HepG2 (cell line): Measurements from ENCODE around the gene ANKFY1. TPM values are rescaled to one million over a fixed set of nuclear protein-coding genes. Genes with fewer than 3 reads are reported as not detected.

Experiments
- ATAC-seq: fragments of 200-7000 bp; cut with Tn5 transposase; 3 replicates; pipeline ENCODE4 v1.9.1; 2020; ENCODE audit warnings: mild to moderate bottlenecking, moderate library complexity
- BruUV-seq: library from RNA; stranded (reverse); fragments of 400-500 nt; replicated peaks from 2 replicates; lab custom pipeline; 2021; lab: Mats Ljungman, UMichigan
- CTCF ChIA-PET: fragments of 300-600 bp; formaldehyde crosslinking; extraction: SDS; loops from one replicate; lab custom pipeline; 2021; ENCODE audit warnings: low total read pairs, inconsistent platforms, low intra/inter-chr PET ratio; lab: Yijun Ruan, JAX
- POLR2A ChIA-PET: fragments of 350-600 bp; sonication (Branson Sonifier 250); formaldehyde crosslinking; loops from one replicate; lab custom pipeline; 2020; ENCODE audit warnings: antibody characterized with exemption, inconsistent platforms; lab: Yijun Ruan, JAX
- DNase-seq: peaks from one replicate; pipeline ENCODE4 v3.0.0-alpha.2; 2015; ENCODE audit warnings: low spot score
- FAIRE-seq: peaks from 3 replicates; lab custom pipeline; 2011; peaks lifted over from hg19 to GRCh38; lab: Jason Lieb, UNC
- H2AFZ ChIP-seq: one replicate; pipeline ENCODE4 v1.6.1; 2011; ENCODE audit warnings: low read length, inconsistent platforms
- H3K27ac ChIP-seq: fragments of 300-600 bp; 3 replicates; pipeline ENCODE4 v1.8.0; 2011; ENCODE audit warnings: mixed run types, mild to moderate bottlenecking, mixed read lengths, low read length, inconsistent platforms; ENCODE audit not compliant: insufficient read depth; ENCODE audit errors: extremely low read length
- H3K27me3 ChIP-seq, 2 experiments: fragments of 200-600 bp in 1 of 2; 2 replicates in 1 of 2; 3 replicates in 1 of 2; pipeline versions ENCODE4 v1.6.0 to v1.8.0; 2011; ENCODE audit warnings: low read length in 2 of 2, mild to moderate bottlenecking in 2 of 2, moderate library complexity in 2 of 2, inconsistent platforms in 1 of 2; ENCODE audit not compliant: insufficient read depth in 2 of 2, control insufficient read depth in 1 of 2
- H3K36me3 ChIP-seq, 2 experiments: fragments of 200-600 bp in 1 of 2; replicated peaks in 1 of 2; 2 replicates in 1 of 2; 3 replicates in 1 of 2; pipeline versions ENCODE4 v1.5.1 to v1.8.0; 2011; ENCODE audit warnings: low read length in 2 of 2, inconsistent platforms in 1 of 2; ENCODE audit not compliant: insufficient read depth in 2 of 2, control insufficient read depth in 1 of 2
- H3K4me1 ChIP-seq: 2 replicates; pipeline ENCODE4 v1.5.1; 2012; ENCODE audit warnings: low read length, inconsistent platforms; ENCODE audit not compliant: insufficient read depth
- H3K4me2 ChIP-seq: 2 replicates; pipeline ENCODE4 v1.6.0; 2011; ENCODE audit warnings: low read depth, low read length, inconsistent platforms
- H3K4me3 ChIP-seq, 3 experiments: fragments of 200-600 bp in 1 of 3; sonication (generic), shearing (Covaris generic) in 1 of 3; replicated peaks in 1 of 3; 2 replicates each; pipeline ENCODE4 v1.5.1; 2011 to 2016; ENCODE audit warnings: low read length in 3 of 3, inconsistent platforms in 2 of 3, low read depth in 2 of 3, mild to moderate bottlenecking in 2 of 3, control low read depth in 1 of 3, mixed read lengths in 1 of 3; ENCODE audit not compliant: insufficient read depth in 1 of 3
- H3K79me2 ChIP-seq: one replicate; pipeline ENCODE4 v1.6.1; 2011; ENCODE audit warnings: low read length, inconsistent platforms; ENCODE audit not compliant: insufficient read depth
- H3K9ac ChIP-seq: 2 replicates; pipeline ENCODE4 v1.6.0; 2011; ENCODE audit warnings: mild to moderate bottlenecking, low read depth, low read length, inconsistent platforms; ENCODE audit not compliant: insufficient read depth
- H3K9me3 ChIP-seq: 2 replicates; pipeline ENCODE4 v1.5.1; 2012; ENCODE audit warnings: mild to moderate bottlenecking, low read length
- H4K20me1 ChIP-seq: 2 replicates; pipeline ENCODE4 v1.6.0; 2011; ENCODE audit warnings: inconsistent platforms, mild to moderate bottlenecking, low read length, moderate library complexity; ENCODE audit not compliant: insufficient read depth
- DBP ChIP-seq: sonication (generic); formaldehyde crosslinking; IDR thresholded peaks from 2 replicates; pipeline ENCODE4 v1.4.0; 2020; ENCODE audit warnings: missing genetic modification reagents; ENCODE audit errors: not compliant biosample characterization
- E2F5 ChIP-seq: sonication (generic); formaldehyde crosslinking; conservative IDR thresholded peaks from 2 replicates; pipeline ENCODE4 v1.4.0; 2020; ENCODE audit warnings: missing genetic modification reagents
- GATAD1 ChIP-seq: IDR thresholded peaks from 2 replicates; pipeline ENCODE4 v1.6.1; 2016; ENCODE audit warnings: missing genetic modification reagents, missing compliant biosample characterization
- GATAD2A ChIP-seq: IDR thresholded peaks from 2 replicates; pipeline ENCODE4 v1.6.1; 2016
- KLF16 ChIP-seq, 2 experiments: sonication (generic) in 1 of 2; formaldehyde crosslinking in 1 of 2; IDR thresholded peaks; 2 replicates each; pipeline versions ENCODE4 v1.6.1 to v1.8.0; 2016 to 2023; ENCODE audit warnings: missing genetic modification reagents in 2 of 2, missing compliant biosample characterization in 1 of 2
- MED8 ChIP-seq: sonication (generic); formaldehyde crosslinking; IDR thresholded peaks from 2 replicates; pipeline ENCODE4 v1.8.1; 2023; ENCODE audit warnings: mild to moderate bottlenecking, missing genetic modification reagents; ENCODE audit not compliant: insufficient replicate concordance
- REXO4 ChIP-seq: sonication (generic); formaldehyde crosslinking; IDR thresholded peaks from 2 replicates; pipeline ENCODE4 v1.8.0; 2022; ENCODE audit warnings: missing genetic modification reagents, mild to moderate bottlenecking, borderline replicate concordance
- SP1 ChIP-seq, 2 experiments: fragments of 450-650 bp in 1 of 2; sonication (generic) in 1 of 2; formaldehyde crosslinking in 1 of 2; IDR thresholded peaks; 2 replicates each; pipeline versions ENCODE4 v1.4.0 to v1.6.1; 2016 to 2020; ENCODE audit warnings: missing genetic modification reagents in 1 of 2
- TP53 ChIP-seq: sonication (generic); formaldehyde crosslinking; conservative IDR thresholded peaks from 2 replicates; pipeline ENCODE4 v1.4.0; 2020; ENCODE audit warnings: missing genetic modification reagents
- ZBTB42 ChIP-seq: sonication (generic); formaldehyde crosslinking; IDR thresholded peaks from 2 replicates; pipeline ENCODE4 v1.5.0; 2020; ENCODE audit warnings: mild to moderate bottlenecking, missing genetic modification reagents
- ZNF232 ChIP-seq: sonication (generic); formaldehyde crosslinking; IDR thresholded peaks from 2 replicates; pipeline ENCODE4 v1.4.0; 2020; ENCODE audit warnings: missing genetic modification reagents, borderline replicate concordance
- ZNF7 ChIP-seq: IDR thresholded peaks from 2 replicates; pipeline ENCODE4 v1.6.1; 2016; ENCODE audit warnings: missing biosample characterization, missing genetic modification reagents
- ZNF747 ChIP-seq: sonication (generic); formaldehyde crosslinking; IDR thresholded peaks from 2 replicates; pipeline ENCODE4 v1.8.1; 2023; ENCODE audit warnings: missing genetic modification reagents, mild to moderate bottlenecking, borderline replicate concordance
- ZNF83 ChIP-seq: sonication (generic); formaldehyde crosslinking; IDR thresholded peaks from 2 replicates; pipeline ENCODE4 v1.4.0; 2020; ENCODE audit warnings: missing genetic modification reagents, mild to moderate bottlenecking, borderline replicate concordance
- ZZZ3 ChIP-seq: sonication (generic); formaldehyde crosslinking; IDR thresholded peaks from 2 replicates; pipeline ENCODE4 v1.4.0; 2020; ENCODE audit warnings: missing genetic modification reagents, mild to moderate bottlenecking, borderline replicate concordance
- WGBS: methylation state at CpG from one replicate; pipeline ENCODE4 v1.1.6; 2017; ENCODE audit warnings: low lambda C conversion rate; 5-methylcytosine and 5-hydroxymethylcytosine counted together
- in situ Hi-C: cut with HindIII; loops from 2 replicates; pipeline ENCODE4 v1.10.0; 2017; ENCODE audit warnings: low pct_unique_long_range_greater_than_20kb; ENCODE audit not compliant: extremely low pct_ligation_motif_present
- intact Hi-C: fragments of 100-400 bp; cut with micrococcal nuclease; formaldehyde crosslinking; loops from one replicate; pipeline ENCODE4 v1.10.0; 2022; ENCODE audit not compliant: unreplicated experiment
- polyA plus RNA-seq, 8 experiments: library from polyadenylated mRNA; depleted of rRNA in 3 of 8; stranded (reverse) in 7 of 8; unstranded in 1 of 8; fragments of >200 nt; fragmentation: Illumina TruSeq in 4 of 8; extraction: Trizol in 4 of 8; gene quantifications; 2 replicates each; pipeline versions ENCODE4 v1.2.1 to v1.2.3, GENCODE V29; 2011 to 2016; ENCODE audit warnings: low read depth in 4 of 8, missing spikeins in 1 of 8, mixed read lengths in 1 of 8; ENCODE audit not compliant: insufficient read depth in 1 of 8
- total RNA-seq, 5 experiments: library from RNA; depleted of rRNA; stranded (reverse); fragments of >200 nt; fragmentation: Illumina TruSeq; extraction: Trizol; gene quantifications; 2 replicates each; pipeline ENCODE4 v1.2.3, GENCODE V29; 2016; ENCODE audit warnings: low read depth in 1 of 5
- TF ChIP-seq, protein P1 (sequence below): sonication (generic); formaldehyde crosslinking; IDR thresholded peaks from 2 replicates; pipeline ENCODE4 v1.4.0; 2020; ENCODE audit warnings: missing genetic modification reagents
- TF ChIP-seq, protein P2 (sequence below): sonication (generic); formaldehyde crosslinking; IDR thresholded peaks from 2 replicates; pipeline ENCODE4 v1.4.0; 2020; ENCODE audit warnings: missing genetic modification reagents, mild to moderate bottlenecking, borderline replicate concordance

The ANKFY1 gene
- total and polyA plus RNA-seq, 2 of the 13 experiments (the other 11 are each of a cell fraction or from before 2014, with no cell fraction given): 11.9 to 16.8 TPM

DNA sequence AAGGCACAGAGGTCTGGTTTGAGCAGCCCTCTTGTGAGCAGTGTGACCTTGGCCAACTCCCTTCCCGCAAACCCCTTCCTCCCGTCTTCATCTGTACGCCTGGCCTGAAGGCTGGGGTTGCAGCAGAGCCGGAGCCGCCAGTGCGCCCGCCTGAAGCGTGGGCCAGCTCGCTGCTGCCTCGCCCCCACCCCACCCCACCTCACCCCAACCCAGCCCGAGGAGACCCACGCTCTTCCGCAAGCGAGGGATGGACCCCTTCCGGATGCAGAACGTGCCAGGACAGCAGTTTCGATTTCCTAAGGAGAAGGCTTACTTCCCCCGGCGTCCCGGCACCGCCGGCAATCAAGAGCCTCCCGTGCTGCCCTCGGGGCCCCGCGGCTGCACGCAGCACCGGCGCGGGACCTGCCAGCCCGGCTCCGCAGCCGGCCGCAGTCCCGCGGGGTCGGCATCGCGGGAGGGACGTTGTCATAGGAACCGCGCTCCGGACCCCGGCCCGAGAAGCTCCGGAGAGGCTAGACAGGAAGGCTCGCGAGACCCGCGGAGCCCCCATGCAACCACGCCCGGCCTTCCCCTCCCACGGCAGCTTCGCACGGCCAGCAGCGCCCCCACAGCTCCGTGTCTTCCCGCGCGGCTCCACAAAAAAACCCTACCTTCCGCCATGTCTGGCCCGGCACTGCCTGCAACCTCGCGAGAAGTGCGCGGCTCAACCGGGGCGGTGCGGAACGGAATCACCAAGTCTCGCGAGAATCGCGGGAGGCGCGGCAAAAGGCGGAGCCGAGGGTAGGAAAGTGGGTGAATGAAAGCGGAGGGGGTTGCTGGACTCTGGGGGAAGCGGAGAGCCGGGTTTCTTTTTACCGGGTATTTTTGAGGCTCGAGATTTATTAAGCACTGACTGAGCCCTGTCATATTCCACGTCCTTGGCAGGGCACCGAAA is at the start of gene ANKFY1 (continued):
- TF ChIP-seq ZZZ3 (CRISPR knock-in tag) (peak; percentile 86), GATAD1 (CRISPR knock-in tag) (peak; percentile 95), TP53 (CRISPR knock-in tag) (no peak)

- Histone ChIP-seq H3K9ac (peak overlapping the region; percentile 14), H4K20me1 (peaks cover 20% of the 10 kb centered on the region; the same call in 1 of the 2 replicates), H3K4me1 (peaks cover 70% of the 10 kb centered on the region), H3K27me3 (no peaks in the 10 kb centered on the region), H3K4me3 (peak overlapping the region in 2 of 3 experiments; percentile 18 to 30; a peak in 1 of 6 replicates), H3K79me2 (peaks cover 68% of the 10 kb centered on the region), H3K4me2 (peak overlapping the region; percentile 70), H3K36me3 (peaks cover 0 to 11% of the 10 kb centered on the region in 2 experiments; a peak in 2 of 5 replicates), H2AFZ (no peak overlapping the region), H3K9me3 (no peaks in the 10 kb centered on the region), H3K27ac (peak overlapping the region; percentile 65)
- FAIRE-seq (peak; percentile 71), ATAC-seq (peak; percentile 98), DNase-seq (peak; percentile 90)
- 22% methylated on average over 6 of the region's 6 CpGs for WGBS
- intact Hi-C loops (loop anchor here (5.0 kb wide), 1 partner anchor 57 kb away; the partner anchor contains the start of gene UBE2G1), in situ Hi-C loops (no loop called here)
- CTCF ChIA-PET: no interaction called here
- BruUV-seq: no TSS peak
- POLR2A ChIA-PET: no interaction called here
- TF ChIP-seq ZNF232 (CRISPR knock-in tag): no peak
- no peak for TF ChIP-seq DBP (CRISPR knock-in tag)
- no peak for TF ChIP-seq ZNF747 (CRISPR knock-in tag)
- TF ChIP-seq ZBTB42 (CRISPR knock-in tag): no peak
- TF ChIP-seq MED8 (CRISPR knock-in tag): no peak
- TF ChIP-seq REXO4 (CRISPR knock-in tag): no peak
- no peak for TF ChIP-seq ZNF7 (CRISPR knock-in tag)
- TF ChIP-seq E2F5: no peak
- TF ChIP-seq SP1 (IDR thresholded peaks at IDR 0.05): no peak
- TF ChIP-seq SP1 (CRISPR knock-in tag; IDR thresholded peaks at IDR 0.05): no peak
- TF ChIP-seq, protein P1, sequence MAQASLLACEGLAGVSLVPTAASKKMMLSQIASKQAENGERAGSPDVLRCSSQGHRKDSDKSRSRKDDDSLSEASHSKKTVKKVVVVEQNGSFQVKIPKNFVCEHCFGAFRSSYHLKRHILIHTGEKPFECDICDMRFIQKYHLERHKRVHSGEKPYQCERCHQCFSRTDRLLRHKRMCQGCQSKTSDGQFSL (CRISPR knock-in tag): no peak
- TF ChIP-seq, protein P2, sequence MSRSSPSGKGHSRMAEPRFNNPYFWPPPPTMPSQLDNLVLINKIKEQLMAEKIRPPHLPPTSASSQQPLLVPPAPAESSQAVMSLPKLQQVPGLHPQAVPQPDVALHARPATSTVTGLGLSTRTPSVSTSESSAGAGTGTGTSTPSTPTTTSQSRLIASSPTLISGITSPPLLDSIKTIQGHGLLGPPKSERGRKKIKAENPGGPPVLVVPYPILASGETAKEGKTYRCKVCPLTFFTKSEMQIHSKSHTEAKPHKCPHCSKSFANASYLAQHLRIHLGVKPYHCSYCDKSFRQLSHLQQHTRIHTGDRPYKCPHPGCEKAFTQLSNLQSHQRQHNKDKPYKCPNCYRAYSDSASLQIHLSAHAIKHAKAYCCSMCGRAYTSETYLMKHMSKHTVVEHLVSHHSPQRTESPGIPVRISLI (CRISPR knock-in tag): peak; percentile 96
- TF ChIP-seq KLF16 (CRISPR knock-in tag; IDR thresholded peaks at IDR 0.05): peak in 1 of 2 experiments; percentile 53; a peak in 1 of 4 replicates
- TF ChIP-seq GATAD2A (CRISPR knock-in tag): peak; percentile 81
- no peak for TF ChIP-seq ZNF83 (CRISPR knock-in tag)
Measured at GRCh38 chr17:4310354-4311060, 46.7 kb upstream of the ANKFY1 start.
